AG09309 (cell line): Measurements from ENCODE around the gene RBM48.
"Not testable (repeated sequence)": the region's sequence is repeated elsewhere in the genome, so short reads cannot be mapped to it uniquely, and the experiment has no call there.

ENCODE experiments used
- DNase-seq: peaks from one replicate; pipeline ENCODE4 v3.0.0-alpha.2; 2010; ENCODE audit warnings: low read depth
- H3K4me3 ChIP-seq: 2 replicates; pipeline ENCODE4 v1.5.1; 2011; ENCODE audit warnings: mild to moderate bottlenecking, low read depth, low read length, moderate library complexity; ENCODE audit not compliant: control insufficient read depth
- TF ChIP-seq, protein P1 (sequence below): IDR thresholded peaks from 2 replicates; pipeline ENCODE4 v1.5.1; 2011; ENCODE audit warnings: mild to moderate bottlenecking, low read depth, low read length, inconsistent platforms; ENCODE audit not compliant: insufficient read depth, control insufficient read depth; ENCODE audit errors: missing control alignments

RBM48 gene

DNA sequence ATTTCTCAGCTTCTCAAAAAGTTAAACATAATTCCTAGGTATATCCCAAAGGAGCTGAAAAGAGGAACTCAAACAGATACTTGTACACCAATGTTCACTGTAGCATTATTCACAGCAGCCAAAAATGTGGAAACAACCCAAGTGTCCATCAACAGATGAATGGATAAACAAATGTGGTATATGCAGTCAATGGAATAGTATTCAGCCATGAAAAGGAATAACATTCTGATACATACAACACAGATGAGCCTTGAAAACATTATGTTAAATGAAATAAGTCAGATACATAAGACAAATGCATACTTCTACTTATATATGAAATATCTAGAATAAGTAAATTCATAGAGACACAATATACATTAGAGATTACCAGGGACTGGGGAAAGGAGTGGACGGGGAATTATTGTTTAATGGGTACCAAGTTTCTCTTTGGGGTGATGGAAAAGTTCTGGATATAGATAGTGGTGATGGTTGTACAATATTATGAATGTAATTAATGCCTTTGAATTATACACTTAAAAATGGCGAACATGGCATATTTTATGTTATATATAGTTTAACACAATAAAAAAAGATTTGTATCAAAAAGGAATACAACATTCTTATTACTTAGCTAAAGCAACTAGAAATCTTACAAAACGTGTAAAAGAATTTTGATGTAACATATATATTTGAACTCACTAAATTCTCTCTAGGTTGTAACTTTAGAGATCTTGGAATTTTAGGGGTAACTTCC is 15.3 kb upstream of the RBM48 start:
- TF ChIP-seq, protein P1, sequence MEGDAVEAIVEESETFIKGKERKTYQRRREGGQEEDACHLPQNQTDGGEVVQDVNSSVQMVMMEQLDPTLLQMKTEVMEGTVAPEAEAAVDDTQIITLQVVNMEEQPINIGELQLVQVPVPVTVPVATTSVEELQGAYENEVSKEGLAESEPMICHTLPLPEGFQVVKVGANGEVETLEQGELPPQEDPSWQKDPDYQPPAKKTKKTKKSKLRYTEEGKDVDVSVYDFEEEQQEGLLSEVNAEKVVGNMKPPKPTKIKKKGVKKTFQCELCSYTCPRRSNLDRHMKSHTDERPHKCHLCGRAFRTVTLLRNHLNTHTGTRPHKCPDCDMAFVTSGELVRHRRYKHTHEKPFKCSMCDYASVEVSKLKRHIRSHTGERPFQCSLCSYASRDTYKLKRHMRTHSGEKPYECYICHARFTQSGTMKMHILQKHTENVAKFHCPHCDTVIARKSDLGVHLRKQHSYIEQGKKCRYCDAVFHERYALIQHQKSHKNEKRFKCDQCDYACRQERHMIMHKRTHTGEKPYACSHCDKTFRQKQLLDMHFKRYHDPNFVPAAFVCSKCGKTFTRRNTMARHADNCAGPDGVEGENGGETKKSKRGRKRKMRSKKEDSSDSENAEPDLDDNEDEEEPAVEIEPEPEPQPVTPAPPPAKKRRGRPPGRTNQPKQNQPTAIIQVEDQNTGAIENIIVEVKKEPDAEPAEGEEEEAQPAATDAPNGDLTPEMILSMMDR, result no peak
- H3K4me3 ChIP-seq, result no peak overlapping the region
- no peak for DNase-seq

DNA sequence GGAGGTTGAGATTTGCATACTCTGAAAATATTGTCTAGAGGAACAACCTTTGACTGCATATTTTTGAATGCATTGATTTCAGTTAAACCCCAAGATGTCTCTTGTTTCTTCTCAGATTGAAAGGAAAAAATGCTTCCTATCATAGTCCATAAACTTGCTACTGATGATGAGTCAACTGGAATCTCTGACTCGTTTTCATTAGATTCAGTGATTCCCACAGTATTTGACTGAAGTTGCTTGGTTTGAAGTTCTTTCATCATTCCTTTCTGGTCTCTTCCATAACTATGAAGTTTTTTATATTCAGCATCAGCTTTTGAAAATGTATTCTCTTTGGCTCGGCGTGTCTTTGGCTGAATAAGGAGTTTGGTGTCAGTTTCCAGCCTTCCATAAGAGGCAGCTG is 11.0 kb upstream of the RBM48 start:
- H3K4me3 ChIP-seq, result no peak overlapping the region
- TF ChIP-seq, protein P1, result no peak
- peak; percentile 20 for DNase-seq

DNA sequence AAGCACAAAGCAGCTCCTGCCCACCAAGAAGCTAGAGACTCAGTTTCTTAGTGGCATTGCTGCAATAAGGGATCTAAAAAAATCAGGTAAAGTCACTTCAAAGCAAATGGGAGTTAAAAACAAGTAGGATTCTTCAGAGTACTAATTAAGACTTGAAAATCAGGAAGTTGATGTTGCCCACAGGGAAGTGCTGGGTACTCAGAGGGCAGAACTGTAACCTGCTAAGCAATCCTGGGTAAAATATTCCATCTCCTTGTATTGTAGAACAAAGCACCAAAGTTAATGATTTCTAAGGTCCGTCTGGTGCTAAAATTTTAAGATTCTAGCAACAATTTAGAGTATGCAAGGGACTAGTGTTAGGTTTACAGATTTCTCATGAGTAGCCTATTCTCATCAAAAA is 8.6 kb upstream of the RBM48 start:
- TF ChIP-seq, protein P1, result no peak
- no peak overlapping the region for H3K4me3 ChIP-seq
- no peak for DNase-seq

DNA sequence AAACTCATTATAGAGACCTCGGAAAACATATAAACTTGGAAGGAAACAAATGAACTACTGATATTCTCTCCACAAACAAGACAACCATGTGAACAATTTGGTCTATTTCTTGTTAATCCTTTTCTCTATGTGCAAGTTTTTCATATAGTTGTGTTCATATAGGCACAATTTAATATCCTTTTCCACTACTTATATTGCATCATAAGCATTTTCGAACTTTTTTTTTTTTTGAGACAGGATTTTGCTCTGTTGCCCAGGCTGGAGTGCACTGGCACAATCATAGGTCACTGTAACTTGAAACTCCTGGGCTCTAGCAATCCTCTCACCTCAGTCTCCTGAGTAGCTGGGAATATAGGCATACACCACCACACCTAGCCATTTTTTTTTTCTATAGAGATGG is 5.5 kb upstream of the RBM48 start:
- DNase-seq, result no peak
- no peak overlapping the region for H3K4me3 ChIP-seq
- TF ChIP-seq, protein P1, result no peak

DNA sequence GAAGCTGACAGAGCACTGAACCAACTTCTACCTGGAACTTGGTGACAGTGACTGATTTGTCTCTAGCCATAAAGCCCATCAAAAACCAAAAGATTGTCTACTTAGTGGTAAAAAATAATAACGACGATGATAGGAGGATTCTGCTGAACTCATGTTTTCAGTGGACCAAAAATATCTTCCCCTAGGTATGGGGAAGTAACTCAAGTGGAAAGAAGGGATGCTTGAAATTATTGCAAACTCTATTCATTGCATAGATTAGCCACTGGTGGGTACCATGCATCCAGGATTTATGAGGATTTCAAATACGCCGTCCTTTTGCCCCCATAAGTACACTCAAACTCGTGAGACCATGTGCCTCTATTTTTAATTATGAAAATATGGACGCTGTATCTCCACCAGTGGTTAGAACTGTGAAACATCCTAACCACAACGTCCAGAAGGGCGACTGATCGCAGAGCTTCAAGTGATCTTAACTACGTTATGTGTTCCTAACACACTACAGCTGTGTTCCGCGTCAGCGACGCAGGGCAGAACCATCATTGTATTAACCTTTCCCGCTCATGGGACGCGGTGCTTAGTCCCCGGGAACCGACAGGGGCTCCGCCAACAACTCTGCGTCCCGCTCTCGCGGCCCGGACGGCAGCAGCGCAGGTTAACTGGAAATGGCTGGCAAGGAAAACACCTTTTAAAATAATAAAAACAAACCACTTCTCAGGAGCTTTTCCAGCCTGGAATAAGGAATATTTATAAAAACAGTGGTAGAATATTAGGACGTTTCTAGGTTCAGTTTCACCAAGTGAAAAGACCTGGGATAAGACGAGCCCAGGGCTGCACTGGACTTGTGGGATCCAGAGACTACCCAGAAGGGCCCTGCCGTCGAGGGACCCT is 1.1 kb upstream of the RBM48 start:
- TF ChIP-seq, protein P1, result peak; percentile 6
- H3K4me3 ChIP-seq, result peak overlapping the region; percentile 76
- DNase-seq, result no peak

DNA sequence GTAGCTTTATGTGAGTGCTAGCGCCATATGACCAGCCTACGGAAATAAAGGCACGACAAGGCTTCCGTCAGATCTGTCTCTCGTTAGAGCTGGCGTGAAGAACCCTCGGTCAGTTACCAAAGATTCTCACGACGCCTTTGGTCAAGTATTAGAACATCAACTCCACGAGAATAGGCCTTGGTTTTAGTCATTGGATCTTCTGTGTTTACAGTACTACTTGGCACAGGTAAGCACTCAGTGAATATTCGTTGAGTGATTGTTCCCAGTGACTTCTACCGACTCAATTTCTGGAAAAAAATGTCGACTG is 316 bp downstream of the RBM48 start:
- peak overlapping the region; percentile 67 for H3K4me3 ChIP-seq
- DNase-seq, result no peak
- TF ChIP-seq, protein P1, result no peak

DNA sequence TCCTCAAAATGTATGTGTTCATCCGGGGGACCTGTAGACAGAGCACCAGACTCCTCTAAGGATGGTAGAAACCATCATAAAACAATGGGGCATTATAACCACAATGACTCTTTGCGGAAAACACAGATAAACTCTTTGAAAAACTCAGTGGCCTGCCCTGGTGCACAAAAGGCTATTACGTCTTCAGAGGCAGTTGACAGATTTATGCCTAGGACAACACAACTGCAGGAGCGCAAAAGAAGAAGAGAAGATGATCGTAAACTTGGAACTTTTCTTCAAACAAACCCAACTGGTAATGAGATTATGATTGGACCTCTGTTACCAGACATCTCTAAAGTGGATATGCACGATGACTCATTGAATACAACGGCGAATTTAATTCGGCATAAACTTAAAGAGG is 6.0 kb downstream of the RBM48 start:
- TF ChIP-seq, protein P1, result no peak

DNA sequence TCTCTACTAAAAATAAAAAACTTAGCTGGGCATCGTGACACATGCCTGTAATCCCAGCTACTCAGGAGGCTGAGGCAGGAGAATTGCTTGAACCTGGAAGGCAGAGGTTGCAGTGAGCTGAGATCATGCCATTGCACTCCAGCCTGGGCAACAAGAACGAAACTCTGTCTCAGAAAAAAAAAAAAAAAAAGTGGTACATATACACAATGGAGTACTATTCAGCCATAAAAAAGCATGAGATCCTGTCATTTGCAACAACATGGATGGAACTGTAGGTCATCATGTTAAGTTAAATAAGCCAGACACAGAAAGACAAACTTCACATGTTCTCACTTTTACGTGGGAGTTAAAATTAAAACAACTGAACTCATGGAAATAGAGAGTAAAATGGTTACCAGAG is 14.9 kb downstream of the RBM48 start:
- not testable (repeated sequence) for DNase-seq, H3K4me3 ChIP-seq

More for the DNA sequence above, 6.0 kb downstream of the RBM48 start:
- no peak overlapping the region for H3K4me3 ChIP-seq
- no peak for DNase-seq

DNA sequence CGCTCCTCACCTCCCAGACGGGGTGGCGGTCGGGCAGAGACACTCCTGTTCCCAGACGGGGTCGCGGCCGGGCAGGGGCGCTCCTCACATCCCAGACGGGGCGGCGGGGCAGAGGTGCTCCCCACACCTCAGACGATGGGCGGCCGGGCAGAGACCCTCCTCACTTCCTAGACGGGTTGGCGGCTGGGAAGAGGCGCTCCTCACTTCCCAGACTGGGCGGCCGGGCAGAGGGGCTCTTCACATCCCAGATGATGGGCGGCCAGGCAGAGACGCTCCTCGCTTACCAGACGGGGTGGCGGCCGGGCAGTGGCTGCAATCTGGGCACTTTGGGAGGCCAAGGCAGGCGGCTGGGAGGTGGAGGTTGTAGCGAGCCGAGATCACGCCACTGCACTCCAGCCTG is 16.5 kb downstream of the RBM48 start:
- DNase-seq, H3K4me3 ChIP-seq: not testable (repeated sequence)
